SK-N-SH (cell line): ENCODE data around the gene GNL3. TPM values are rescaled to one million over a fixed set of nuclear protein-coding genes. Genes with fewer than 3 reads are reported as not detected.

ENCODE experiments used
- CTCF ChIA-PET: fragments of 300-600, 350-600 bp; formaldehyde crosslinking; extraction: SDS; loops from one replicate; lab custom pipeline; 2021; lab: Yijun Ruan, JAX
- POLR2A ChIA-PET: fragments of 350-600 bp; sonication (Branson Sonifier 250); formaldehyde crosslinking; extraction: SDS; loops from one replicate; lab custom pipeline; 2020; ENCODE audit warnings: antibody characterized with exemption, inconsistent platforms; lab: Yijun Ruan, JAX
- DNase-seq: peaks from one replicate; pipeline ENCODE4 v3.0.0; 2012
- H2AFZ ChIP-seq: fragments of 200-600 bp; sonication (generic); 2 replicates; pipeline ENCODE4 v1.8.1; 2016; ENCODE audit warnings: antibody characterized with exemption, mild to moderate bottlenecking, low read depth
- H3F3A ChIP-seq: fragments of 200-600 bp; sonication (generic); replicated peaks from 2 replicates; pipeline ENCODE3; 2016; ENCODE audit warnings: antibody characterized with exemption, mild to moderate bottlenecking; ENCODE audit not compliant: insufficient read depth
- H3K27ac ChIP-seq, 2 experiments: fragments of 200-500 bp in 1 of 2; fragments of 200-600 bp in 1 of 2; sonication (Bioruptor generic) in 1 of 2; sonication (generic), shearing (Covaris generic) in 1 of 2; 2 replicates each; pipeline versions ENCODE4 v1.5.1 to v1.6.1; 2014 to 2016; ENCODE audit warnings: low read depth in 2 of 2, inconsistent platforms in 1 of 2, low read length in 1 of 2, mild to moderate bottlenecking in 1 of 2, mixed read lengths in 1 of 2
- H3K27me3 ChIP-seq: fragments of 200-600 bp; sonication (generic), shearing (Covaris generic); 2 replicates; pipeline ENCODE4 v1.6.1; 2016; ENCODE audit warnings: mixed run types; ENCODE audit not compliant: insufficient read depth
- H3K36me3 ChIP-seq, 2 experiments: fragments of 200-500 bp in 1 of 2; fragments of 200-600 bp in 1 of 2; sonication (Bioruptor generic) in 1 of 2; sonication (generic) in 1 of 2; replicated peaks in 1 of 2; 2 replicates each; pipeline versions ENCODE3 to v1.5.1; 2014 to 2016; ENCODE audit warnings: low read length in 1 of 2, mild to moderate bottlenecking in 1 of 2; ENCODE audit not compliant: insufficient read depth in 2 of 2, control insufficient read depth in 1 of 2
- H3K4me1 ChIP-seq, 2 experiments: fragments of 200-500 bp in 1 of 2; fragments of 200-600 bp in 1 of 2; sonication (Bioruptor generic) in 1 of 2; sonication (generic), shearing (Covaris generic) in 1 of 2; 2 replicates each; pipeline versions ENCODE4 v1.5.1 to v1.6.1; 2014 to 2016; ENCODE audit warnings: low read depth in 1 of 2, low read length in 1 of 2, mixed run types in 1 of 2; ENCODE audit not compliant: insufficient read depth in 2 of 2, control insufficient read depth in 1 of 2
- H3K4me2 ChIP-seq: fragments of 200-600 bp; sonication (generic), shearing (Covaris generic); 2 replicates; pipeline ENCODE4 v1.6.1; 2017; ENCODE audit warnings: mixed run types
- H3K4me3 ChIP-seq, 2 experiments: fragments of 200-500 bp in 1 of 2; fragments of 200-600 bp in 1 of 2; sonication (Bioruptor generic) in 1 of 2; sonication (generic), shearing (Covaris generic) in 1 of 2; 2 replicates each; pipeline versions ENCODE4 v1.5.1 to v1.8.1; 2014 to 2016; ENCODE audit warnings: low read depth in 2 of 2, inconsistent platforms in 1 of 2, low read length in 1 of 2, mild to moderate bottlenecking in 1 of 2, mixed read lengths in 1 of 2, moderate library complexity in 1 of 2
- H3K79me2 ChIP-seq: fragments of 200-600 bp; sonication (generic); 2 replicates; pipeline ENCODE4 v1.8.1; 2017; ENCODE audit warnings: mild to moderate bottlenecking; ENCODE audit not compliant: insufficient read depth
- H3K9ac ChIP-seq: fragments of 200-600 bp; sonication (generic); 2 replicates; pipeline ENCODE4 v1.6.1; 2017; ENCODE audit warnings: mixed run types
- H3K9me2 ChIP-seq: fragments of 200-600 bp; sonication (generic); 2 replicates; pipeline ENCODE4 v1.6.1; 2017; ENCODE audit warnings: mixed run types
- H3K9me3 ChIP-seq: fragments of 200-600 bp; sonication (generic); 2 replicates; pipeline ENCODE4 v1.6.1; 2017; ENCODE audit warnings: mixed run types, mild to moderate bottlenecking, moderate library complexity
- H4K20me1 ChIP-seq: fragments of 200-600 bp; sonication (generic); 2 replicates; pipeline ENCODE4 v1.6.1; 2017; ENCODE audit warnings: mild to moderate bottlenecking, mixed run types; ENCODE audit not compliant: insufficient read depth
- ELF1 ChIP-seq: IDR thresholded peaks from 2 replicates; pipeline ENCODE4 v1.4.0; 2012
- EP300 ChIP-seq, 2 experiments: IDR thresholded peaks; 2 replicates each; pipeline versions ENCODE4 v1.4.0 to v1.6.1; 2012; ENCODE audit warnings: borderline replicate concordance in 1 of 2, low read depth in 1 of 2, low read length in 1 of 2
- FOSL2 ChIP-seq: IDR thresholded peaks from 2 replicates; pipeline ENCODE4 v1.4.0; 2012; ENCODE audit warnings: low read depth, mild to moderate bottlenecking, moderate library complexity, borderline replicate concordance
- FOXJ3 ChIP-seq: sonication (generic); formaldehyde crosslinking; IDR thresholded peaks from 2 replicates; pipeline ENCODE4 v1.5.1; 2020; ENCODE audit warnings: mild to moderate bottlenecking, missing genetic modification reagents
- GATA2 ChIP-seq: sonication (generic); formaldehyde crosslinking; IDR thresholded peaks from 2 replicates; pipeline ENCODE4 v1.5.0; 2020; ENCODE audit warnings: mild to moderate bottlenecking, missing genetic modification reagents
- MAX ChIP-seq: IDR thresholded peaks from 2 replicates; pipeline ENCODE4 v1.4.0; 2012; ENCODE audit warnings: low read depth
- MEF2A ChIP-seq: IDR thresholded peaks from 2 replicates; pipeline ENCODE4 v1.4.0; 2012; ENCODE audit warnings: low read depth, borderline replicate concordance
- REST ChIP-seq: IDR thresholded peaks from 2 replicates; pipeline ENCODE4 v1.6.1; 2012; ENCODE audit warnings: mild to moderate bottlenecking, low read depth, low read length, moderate library complexity
- TAF1 ChIP-seq: IDR thresholded peaks from 2 replicates; pipeline ENCODE4 v1.6.1; 2012; ENCODE audit warnings: low read depth, mild to moderate bottlenecking, low read length, moderate library complexity, borderline replicate concordance
- TCF12 ChIP-seq: IDR thresholded peaks from 2 replicates; pipeline ENCODE4 v1.4.0; 2012
- USF1 ChIP-seq: IDR thresholded peaks from 2 replicates; pipeline ENCODE4 v1.4.0; 2012; ENCODE audit warnings: low read depth, borderline replicate concordance
- ZBTB33 ChIP-seq: IDR thresholded peaks from 2 replicates; pipeline ENCODE4 v1.4.0; 2012; ENCODE audit warnings: low read depth, borderline replicate concordance
- WGBS: methylation state at CpG from one replicate; pipeline ENCODE4 v1.1.6; 2017; ENCODE audit warnings: low lambda C conversion rate; 5-methylcytosine and 5-hydroxymethylcytosine counted together
- polyA plus RNA-seq, 3 experiments: library from polyadenylated mRNA; depleted of rRNA; stranded (reverse); fragments of >200 nt; gene quantifications; 2 replicates each; pipeline ENCODE4 v1.2.3, GENCODE V29; 2012

The GNL3 gene
- polyA plus RNA-seq, 1 of the 3 experiments (the other 2 are of a cell fraction): 55.0 TPM

GRCh38 chr3:52651592-52651991 lies 34.2 kb upstream of the GNL3 start:
- ChIA-PET POLR2A (no interaction called here), CTCF (interaction anchor here (1.0 to 1.4 kb wide), 2 partner anchors 17 to 180 kb away, joined by 3 read pairs; no protein-coding TSS in a partner anchor)
- no peaks in the 10 kb centered on the region for H3K27me3 ChIP-seq
- no peaks in the 10 kb centered on the region for H3K4me1 ChIP-seq
- no peaks in the 10 kb centered on the region for H4K20me1 ChIP-seq
- peaks cover 7% of the 10 kb centered on the region; the same call in 1 of the 2 replicates for H3K79me2 ChIP-seq
- H3K9me3 ChIP-seq: no peaks in the 10 kb centered on the region
- no peak overlapping the region for H3K27ac ChIP-seq
- no peak overlapping the region for H2AFZ ChIP-seq
- no peak overlapping the region for H3K4me2 ChIP-seq
- no peaks in the 10 kb centered on the region; the same call in 1 of the 2 replicates for H3K9me2 ChIP-seq
- H3K36me3 ChIP-seq: peaks cover 72 to 76% of the 10 kb centered on the region in 2 experiments
- H3K4me3 ChIP-seq: no peak overlapping the region
- no peak for DNase-seq
- H3K9ac ChIP-seq: no peak overlapping the region
- H3F3A ChIP-seq: peaks cover 15% of the 10 kb centered on the region
- no peak for TF ChIP-seq MEF2A
- no peak for TF ChIP-seq USF1
- TF ChIP-seq MAX: no peak
- TF ChIP-seq GATA2 (CRISPR knock-in tag): no peak
- TF ChIP-seq ZBTB33: no peak
- no peak for TF ChIP-seq TAF1
- no peak for TF ChIP-seq EP300 (IDR thresholded peaks at IDR 0.05; ENCODE audit: borderline replicate concordance in 1 of 2, low read depth in 1 of 2, low read length in 1 of 2)
- no peak for TF ChIP-seq FOXJ3 (CRISPR knock-in tag)
- no peak for TF ChIP-seq ELF1

GRCh38 chr3:52655895-52656294 lies 29.9 kb upstream of the GNL3 start:
- H3K79me2 ChIP-seq: no peaks in the 10 kb centered on the region; the same call in 1 of the 2 replicates

More at GRCh38 chr3:52655895-52656294, 29.9 kb upstream of the GNL3 start:
- H3K27ac ChIP-seq: no peak overlapping the region
- H4K20me1 ChIP-seq: no peaks in the 10 kb centered on the region
- no peak for DNase-seq
- H3K4me2 ChIP-seq: no peak overlapping the region
- no peaks in the 10 kb centered on the region for H3K9me3 ChIP-seq
- ChIA-PET POLR2A (no interaction called here), CTCF (no interaction called here)
- H3K4me3 ChIP-seq: no peak overlapping the region
- peaks cover 6% of the 10 kb centered on the region for H3F3A ChIP-seq
- H2AFZ ChIP-seq: no peak overlapping the region
- TF ChIP-seq REST: no peak
- TF ChIP-seq TCF12: no peak
- TF ChIP-seq TAF1: no peak
- TF ChIP-seq FOSL2: no peak
- TF ChIP-seq MAX: no peak
- WGBS: 97% methylated on average over 3 of the region's 3 CpGs
- H3K9ac ChIP-seq: no peak overlapping the region
- no peaks in the 10 kb centered on the region for H3K4me1 ChIP-seq
- peaks cover 52 to 78% of the 10 kb centered on the region in 2 experiments for H3K36me3 ChIP-seq
- H3K9me2 ChIP-seq: no peaks in the 10 kb centered on the region
- no peaks in the 10 kb centered on the region for H3K27me3 ChIP-seq
